Choroid plexus epithelial cell (primary cell): ENCODE data around the gene IQCH.

Source experiments
- DNase-seq: peaks from one replicate; pipeline ENCODE4 v3.0.0-alpha.2; 2010; ENCODE audit warnings: low read depth
- H3K4me3 ChIP-seq: 2 replicates; pipeline ENCODE4 v1.5.1; 2011; ENCODE audit warnings: low read depth, mild to moderate bottlenecking, control low read depth, low read length, moderate library complexity
- TF ChIP-seq, protein P1 (sequence below): conservative IDR thresholded peaks from 2 replicates; pipeline ENCODE4 v1.5.1; 2011; ENCODE audit warnings: low read depth, mild to moderate bottlenecking, control low read depth, inconsistent platforms, low read length, moderate library complexity

IQCH gene

DNA sequence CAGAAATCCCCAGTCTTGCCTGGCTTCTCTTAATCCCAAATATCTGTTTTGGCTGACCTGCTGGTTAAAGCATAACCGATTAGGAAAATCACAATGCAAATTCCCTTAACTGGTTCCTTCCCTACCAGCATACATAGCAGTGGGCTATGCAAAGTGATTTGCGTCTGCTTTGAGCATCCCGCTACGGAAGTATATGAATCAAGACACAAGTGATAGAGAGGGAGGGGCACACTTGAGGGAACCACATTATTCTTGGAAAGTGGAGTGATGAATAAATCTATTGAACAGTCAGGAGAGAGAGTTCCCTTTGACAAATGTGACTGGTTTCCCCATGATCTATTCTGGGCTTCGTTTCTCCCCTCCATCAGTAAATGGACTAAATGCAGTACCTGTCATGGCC, 146.8 kb downstream of the IQCH start:
- no peak overlapping the region for H3K4me3 ChIP-seq
- no peak for DNase-seq
- TF ChIP-seq, protein P1, sequence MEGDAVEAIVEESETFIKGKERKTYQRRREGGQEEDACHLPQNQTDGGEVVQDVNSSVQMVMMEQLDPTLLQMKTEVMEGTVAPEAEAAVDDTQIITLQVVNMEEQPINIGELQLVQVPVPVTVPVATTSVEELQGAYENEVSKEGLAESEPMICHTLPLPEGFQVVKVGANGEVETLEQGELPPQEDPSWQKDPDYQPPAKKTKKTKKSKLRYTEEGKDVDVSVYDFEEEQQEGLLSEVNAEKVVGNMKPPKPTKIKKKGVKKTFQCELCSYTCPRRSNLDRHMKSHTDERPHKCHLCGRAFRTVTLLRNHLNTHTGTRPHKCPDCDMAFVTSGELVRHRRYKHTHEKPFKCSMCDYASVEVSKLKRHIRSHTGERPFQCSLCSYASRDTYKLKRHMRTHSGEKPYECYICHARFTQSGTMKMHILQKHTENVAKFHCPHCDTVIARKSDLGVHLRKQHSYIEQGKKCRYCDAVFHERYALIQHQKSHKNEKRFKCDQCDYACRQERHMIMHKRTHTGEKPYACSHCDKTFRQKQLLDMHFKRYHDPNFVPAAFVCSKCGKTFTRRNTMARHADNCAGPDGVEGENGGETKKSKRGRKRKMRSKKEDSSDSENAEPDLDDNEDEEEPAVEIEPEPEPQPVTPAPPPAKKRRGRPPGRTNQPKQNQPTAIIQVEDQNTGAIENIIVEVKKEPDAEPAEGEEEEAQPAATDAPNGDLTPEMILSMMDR, result no peak

DNA sequence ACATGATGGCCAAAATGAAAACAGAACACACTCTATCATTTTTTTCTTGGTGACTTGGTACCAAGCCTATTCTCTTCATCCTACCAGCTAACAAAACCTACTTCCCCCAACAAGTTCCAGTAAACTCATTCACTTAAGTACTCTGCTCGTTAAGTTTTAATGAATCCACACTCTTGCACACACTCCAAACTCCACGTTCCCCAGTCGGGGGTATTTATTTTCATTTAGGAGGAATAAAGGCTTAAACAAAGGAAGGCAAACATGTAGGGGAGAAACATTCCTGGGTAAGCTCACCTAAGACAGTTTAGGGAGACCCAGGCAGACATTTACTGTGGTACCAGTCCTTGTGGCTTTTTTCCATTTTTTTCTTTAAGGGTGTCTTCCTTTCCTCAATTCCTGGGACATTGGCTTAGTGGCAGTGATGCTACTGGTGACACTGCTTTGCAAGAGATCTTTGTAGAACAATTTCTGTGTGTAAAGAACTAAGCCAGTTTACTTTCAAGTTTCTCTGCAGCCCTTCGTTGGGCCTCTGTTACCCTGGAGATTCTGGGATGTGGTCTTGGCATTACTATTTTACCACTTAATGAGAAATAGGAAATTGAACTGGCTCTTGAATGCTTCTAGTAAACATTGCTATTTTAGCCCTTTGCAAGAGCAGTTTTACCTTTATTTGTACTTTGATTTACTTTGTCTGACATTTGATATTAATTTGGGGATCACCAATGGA, 149.0 kb downstream of the IQCH start:
- DNase-seq, result no peak
- TF ChIP-seq, protein P1, result no peak

DNA sequence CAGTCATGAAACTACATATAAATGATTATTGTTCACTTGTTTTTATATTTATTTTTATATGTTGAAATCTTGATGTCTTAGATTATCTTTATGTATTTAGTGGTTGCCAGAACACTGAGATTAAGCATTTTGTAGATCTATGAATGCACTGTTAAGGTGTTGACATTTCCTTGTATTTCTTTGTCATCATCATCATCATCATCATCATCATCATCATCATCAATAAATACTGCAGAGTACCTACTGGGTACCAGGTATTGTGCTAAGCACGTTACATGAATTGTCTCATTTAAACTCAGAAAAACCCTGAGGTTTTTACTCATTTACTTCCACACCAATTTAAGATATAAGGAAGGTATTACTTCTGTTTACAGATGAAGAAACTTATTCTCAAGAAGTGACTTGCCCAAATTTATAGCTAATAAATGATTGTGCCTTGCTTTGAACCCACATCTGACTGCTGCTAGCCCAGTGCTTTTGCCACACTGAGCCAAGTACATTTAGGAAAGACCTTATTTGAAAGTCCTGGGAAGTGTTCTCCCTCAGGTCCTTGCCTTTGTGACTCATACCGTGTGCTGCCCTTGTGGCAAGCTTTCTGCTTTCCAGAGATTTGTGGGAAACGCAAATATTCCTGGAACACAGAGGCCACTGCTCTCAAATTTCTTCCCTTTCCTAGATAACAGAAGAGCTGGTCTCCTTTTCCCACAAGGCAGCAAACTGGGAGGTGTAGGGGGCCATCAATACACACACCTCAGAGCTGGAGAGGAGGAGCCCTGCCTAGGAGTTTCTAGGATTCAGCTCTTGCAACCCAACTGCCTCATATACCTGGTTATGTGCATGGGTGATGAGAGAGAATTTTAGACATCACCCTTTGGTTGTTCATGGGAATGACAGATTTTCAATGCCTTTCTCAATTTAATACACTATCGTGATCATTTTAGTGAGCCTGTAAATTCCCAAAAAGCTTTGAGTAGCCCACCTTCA, 150.9 kb downstream of the IQCH start:
- peak; percentile 65 for DNase-seq
- H3K4me3 ChIP-seq, result no peak overlapping the region
- TF ChIP-seq, protein P1, result no peak

More for the DNA sequence above, 149.0 kb downstream of the IQCH start:
- no peak overlapping the region for H3K4me3 ChIP-seq

DNA sequence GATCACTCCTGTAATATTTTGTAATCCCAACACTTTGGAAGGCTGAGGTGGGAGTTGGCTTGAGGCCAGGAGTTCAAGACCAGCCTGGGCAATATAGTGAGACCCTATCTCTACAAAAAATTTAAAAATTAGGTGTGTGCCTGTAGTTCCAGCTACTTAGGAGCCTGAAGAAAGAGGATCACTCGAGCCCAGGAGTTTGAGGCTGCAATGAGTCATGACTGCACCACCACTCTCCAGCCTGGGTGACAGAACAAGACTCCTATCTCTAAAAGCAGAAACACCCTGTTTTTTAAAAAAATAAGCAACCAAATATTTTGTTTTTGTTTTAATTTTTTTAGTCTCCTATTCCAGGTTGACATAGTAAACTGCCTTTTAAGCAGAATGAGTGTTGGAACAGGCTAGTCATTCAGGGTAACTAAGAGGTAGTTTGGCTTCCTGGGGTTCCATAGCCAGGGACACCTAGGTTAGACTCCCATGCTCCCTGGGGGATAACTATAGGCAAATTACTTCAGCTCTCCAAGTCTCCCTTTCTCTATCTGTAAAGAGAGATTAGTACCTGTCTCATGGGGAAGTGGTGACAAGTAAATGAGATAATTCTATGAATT, 151.8 kb downstream of the IQCH start:
- no peak for DNase-seq
- no peak overlapping the region for H3K4me3 ChIP-seq
- TF ChIP-seq, protein P1, result no peak

DNA sequence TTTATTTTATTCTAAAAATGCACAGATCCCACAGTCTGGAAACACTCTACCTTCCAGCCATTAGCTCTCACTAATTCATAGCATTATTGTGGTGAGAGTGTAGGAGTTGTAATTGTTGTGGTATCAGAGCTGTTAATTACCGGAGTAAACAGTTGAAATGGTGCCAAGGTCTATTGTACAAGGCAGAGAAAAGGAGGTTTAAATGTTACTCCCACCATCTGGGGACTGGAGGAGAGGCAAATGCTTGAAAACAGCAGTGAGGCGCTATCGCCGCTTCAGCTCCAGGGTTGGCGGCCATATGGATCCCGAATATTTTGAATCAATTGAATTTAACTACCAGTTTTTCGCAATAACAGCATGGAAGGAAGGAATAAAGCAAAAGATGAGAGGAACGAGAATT, 153.2 kb downstream of the IQCH start:
- no peak for DNase-seq
- H3K4me3 ChIP-seq, result no peak overlapping the region
- TF ChIP-seq, protein P1, result no peak

DNA sequence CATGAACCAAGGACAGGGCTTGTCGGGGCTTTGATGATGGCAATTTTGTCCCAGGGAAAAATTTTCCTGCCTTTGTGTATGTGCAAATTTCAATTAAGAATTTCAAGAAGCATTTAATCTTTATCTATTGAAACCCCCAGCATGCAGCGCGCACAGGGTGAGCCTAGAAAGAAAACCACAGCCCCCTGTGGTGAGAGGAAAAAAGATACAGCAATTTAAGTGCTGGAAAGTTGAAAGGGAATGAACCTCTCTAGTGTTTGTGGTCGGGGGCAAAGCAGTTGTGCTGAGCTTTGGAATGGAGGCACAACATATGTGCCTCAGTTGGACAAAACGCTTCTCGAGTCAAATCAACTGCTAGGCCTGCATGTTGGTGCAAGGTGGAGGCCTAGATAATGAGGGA, 154.6 kb downstream of the IQCH start:
- peak; percentile 44 for DNase-seq
- H3K4me3 ChIP-seq, result no peak overlapping the region
- TF ChIP-seq, protein P1, result no peak
